Dermis blood vessel endothelial cell (primary cell): ENCODE data around the gene ASF1B. TPM values are rescaled to one million over a fixed set of nuclear protein-coding genes. Genes with fewer than 3 reads are reported as not detected.
A peak's percentile ranks its signal among the peaks of the same experiment; 100 is the strongest.
"Not testable (repeated sequence)": the region's sequence is repeated elsewhere in the genome, so short reads cannot be mapped to it uniquely, and the experiment has no call there.

Source experiments
- DNase-seq: peaks from one replicate; pipeline ENCODE4 v3.0.0; 2010
- total RNA-seq: library from RNA; depleted of rRNA; stranded (reverse); fragments of >200 nt; gene quantifications from 2 replicates; pipeline ENCODE4 v1.2.3, GENCODE V29; 2014

ASF1B gene
- total RNA-seq, 1 donor from 2014 or later = 11.4 TPM

DNA sequence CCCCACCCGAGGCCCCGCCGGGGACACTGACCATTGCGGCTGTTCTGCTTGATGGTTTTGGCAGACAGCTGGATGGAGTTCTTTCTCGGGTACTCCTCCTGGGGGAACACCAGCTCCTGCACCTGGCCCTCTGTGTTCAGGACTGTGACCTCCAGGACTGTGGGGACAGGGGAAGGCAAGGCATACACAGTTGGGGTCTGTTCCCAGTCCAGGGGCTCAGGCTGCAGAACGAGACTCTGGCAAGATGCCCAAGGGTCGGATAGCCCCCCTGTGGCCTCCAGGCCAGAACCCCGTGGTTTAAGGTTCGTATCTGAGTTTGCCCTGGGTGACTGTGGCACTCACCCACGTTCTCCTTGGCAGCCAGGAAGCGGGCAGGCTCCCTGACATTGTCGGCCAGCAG, 22.7 kb upstream of the ASF1B start:
- DNase-seq = no peak

GRCh38 chr19:14158276-14159023, 22.1 kb upstream of the ASF1B start:
- no peak for DNase-seq

DNA sequence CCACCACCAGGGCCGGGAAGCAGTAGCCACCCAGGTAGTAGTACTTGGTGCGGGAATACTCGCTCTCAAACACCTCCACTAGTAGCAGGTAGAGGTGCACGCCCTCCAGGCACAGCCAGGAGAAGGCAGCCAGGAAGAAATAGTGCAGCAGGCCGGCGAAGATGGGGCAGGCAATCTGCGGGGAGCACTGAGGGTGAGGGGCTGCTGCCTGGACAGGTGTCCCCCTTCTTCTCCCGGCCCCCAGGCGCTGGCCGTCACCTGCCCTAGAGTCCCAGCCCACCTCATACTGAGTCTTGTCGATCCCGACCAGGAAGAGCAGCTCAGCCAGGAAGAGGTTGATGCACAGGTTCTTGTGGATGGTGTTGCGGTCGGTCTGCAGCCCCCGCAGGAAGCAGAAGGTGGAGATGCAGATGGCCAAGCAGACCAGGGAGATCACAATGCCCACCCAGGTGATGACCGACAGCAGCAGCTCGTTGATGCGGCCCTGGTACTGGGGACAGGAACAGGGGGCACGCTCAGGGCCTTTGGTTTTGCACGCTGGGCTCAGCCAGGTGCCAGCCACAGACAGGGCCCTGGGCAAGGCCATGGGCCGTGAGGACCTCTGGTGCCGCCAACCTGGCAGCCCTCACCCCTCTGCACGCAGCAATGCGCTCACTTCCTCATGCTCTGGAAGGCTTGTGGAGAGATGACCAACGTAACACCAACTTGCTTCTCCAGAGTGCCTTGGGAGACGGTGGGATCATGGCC, 20.8 kb upstream of the ASF1B start:
- no peak for DNase-seq

DNA sequence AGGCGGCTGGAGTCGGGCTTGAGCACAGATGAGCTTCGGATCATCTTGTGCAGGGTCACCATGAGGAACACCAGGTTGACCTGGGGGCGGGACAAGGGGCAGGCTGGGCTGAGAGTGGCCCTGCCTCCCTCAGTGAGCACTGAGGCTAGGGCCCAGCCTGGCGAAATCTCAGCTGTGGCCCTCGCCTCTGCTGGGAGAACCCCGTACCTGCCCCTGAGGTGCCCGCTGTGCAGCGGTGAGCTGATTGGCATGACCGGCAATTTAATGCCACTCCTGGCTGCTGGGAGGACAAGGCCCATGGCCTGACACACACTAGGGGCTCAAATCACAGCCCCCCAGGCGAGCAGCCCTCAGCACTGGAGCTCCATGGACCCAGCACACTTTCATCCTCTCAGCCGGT, 19.7 kb upstream of the ASF1B start:
- DNase-seq = no peak

DNA sequence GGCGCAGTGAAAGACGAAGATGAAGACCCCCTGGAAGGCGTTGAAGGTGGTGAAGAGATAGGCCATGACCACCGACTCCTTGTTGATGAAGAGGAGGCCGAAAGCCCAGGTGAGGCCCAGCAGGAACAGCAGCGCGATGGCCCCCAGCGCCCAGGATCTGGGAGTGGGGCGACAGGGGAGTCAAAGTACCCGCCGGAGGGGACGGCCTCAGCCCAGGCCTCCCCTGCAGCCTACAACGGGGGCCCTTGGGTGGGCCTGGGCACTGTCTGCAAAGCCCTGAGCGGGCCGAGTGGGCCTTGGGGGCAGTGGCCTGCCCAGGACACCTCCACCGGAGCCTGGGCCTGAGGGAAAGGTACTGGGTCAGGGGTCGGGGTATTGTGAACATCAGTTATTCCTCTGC, 19.0 kb upstream of the ASF1B start:
- DNase-seq = no peak

DNA sequence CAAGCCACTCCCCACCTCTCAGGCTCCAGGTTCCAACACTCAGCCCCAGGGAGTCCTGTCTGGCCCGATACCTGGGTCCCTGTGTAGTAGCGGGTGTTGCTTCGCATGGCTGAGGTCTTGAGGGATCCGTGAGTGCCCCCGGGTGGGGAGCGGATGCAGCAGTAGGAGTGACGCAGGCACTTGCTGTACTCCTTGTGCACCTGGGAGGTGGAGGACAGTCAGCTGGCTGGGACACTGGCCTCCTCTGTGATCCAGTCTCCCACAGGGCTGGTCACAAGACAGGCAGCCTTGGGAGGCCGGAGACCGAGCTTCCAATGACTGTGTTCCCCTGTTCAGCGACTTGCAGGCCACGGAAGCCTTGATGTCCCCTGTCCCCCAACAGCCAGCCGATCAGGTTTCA, 16.3 kb upstream of the ASF1B start:
- no peak for DNase-seq

DNA sequence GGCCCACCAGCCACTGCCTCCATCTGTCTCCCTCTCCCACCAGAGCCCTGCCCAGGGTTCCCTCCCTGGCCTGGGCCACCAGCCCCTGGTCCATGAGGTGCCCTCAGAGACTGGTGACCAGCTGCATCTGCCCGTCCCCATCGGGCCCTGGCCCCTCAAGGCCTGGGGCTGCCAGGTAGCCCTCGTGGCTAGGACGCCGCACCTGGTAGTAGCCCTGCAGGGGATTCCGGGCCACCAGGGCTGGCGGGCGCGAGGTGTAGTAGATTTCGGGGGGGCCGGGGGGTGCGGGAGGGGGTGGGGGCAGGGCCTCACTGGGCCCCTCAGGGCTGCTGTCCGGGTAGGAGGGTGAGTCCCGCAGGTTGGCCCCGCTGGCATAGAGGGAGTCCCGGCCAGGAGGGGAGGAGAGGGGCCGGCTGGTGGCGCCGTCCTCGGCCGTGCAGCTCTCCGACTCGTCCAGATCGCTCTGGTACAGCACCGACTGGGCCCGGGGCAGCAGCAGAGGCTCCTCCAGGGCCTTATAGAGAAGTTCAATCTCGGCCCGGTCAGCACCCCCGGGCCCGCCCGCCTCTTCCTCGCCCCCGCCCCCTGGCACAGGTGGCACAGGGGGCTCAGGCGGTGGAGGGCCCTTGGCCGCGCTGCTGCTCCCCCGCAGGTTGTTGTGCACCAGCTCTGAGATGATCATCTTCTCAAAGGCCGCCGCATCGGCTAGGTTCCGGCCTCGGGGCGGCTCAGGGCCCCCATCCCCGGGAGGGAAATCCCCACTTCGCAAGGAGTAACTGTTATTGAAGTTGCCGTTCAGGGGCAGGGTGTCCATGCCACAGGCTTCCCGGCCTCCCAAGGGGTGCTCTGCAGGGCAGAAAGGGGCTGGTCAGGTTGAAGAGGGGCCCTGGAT, 14.6 kb upstream of the ASF1B start:
- no peak for DNase-seq

DNA sequence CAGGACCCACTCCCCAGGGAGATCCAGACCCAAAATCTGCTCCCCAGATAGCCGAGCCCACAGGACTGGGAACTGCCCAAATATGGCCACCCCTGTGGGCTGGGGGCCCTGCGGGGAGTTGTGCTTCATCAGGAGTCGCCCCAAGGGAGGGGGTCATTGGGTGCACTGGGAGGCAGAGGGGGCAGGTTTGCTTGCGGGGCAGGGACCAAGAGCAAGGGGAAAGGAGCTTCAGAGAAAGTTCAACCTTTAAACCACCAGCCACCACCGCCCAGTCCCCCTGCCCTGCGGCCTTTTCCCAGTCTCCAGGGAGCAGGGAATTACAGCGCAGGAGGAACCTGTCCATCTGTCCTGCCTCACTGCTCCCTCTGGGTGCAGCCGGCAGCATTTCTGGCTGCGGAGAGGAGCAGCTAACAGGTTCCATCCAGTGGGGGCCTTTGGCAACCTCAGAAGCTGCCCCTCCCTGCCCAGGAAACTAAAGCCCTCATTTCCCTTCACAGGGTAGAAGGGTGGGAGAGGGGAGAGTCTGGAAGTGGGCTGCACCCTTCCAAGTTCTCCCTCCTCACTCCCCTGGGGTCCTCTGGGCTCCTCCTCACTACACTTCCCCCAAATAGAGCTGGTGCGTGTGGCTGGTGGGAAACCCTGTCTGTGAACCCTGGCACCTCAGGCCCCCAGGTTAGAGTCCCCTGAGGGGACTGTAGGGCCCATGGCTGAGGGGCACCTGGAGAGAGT, 13.8 kb upstream of the ASF1B start:
- no peak for DNase-seq

- peak; percentile 59 for DNase-seq
Observed at GRCh38 chr19:14149509-14149994, 13.2 kb upstream of the ASF1B start.

GRCh38 chr19:14148751-14149410, 12.5 kb upstream of the ASF1B start:
- no peak for DNase-seq

DNA sequence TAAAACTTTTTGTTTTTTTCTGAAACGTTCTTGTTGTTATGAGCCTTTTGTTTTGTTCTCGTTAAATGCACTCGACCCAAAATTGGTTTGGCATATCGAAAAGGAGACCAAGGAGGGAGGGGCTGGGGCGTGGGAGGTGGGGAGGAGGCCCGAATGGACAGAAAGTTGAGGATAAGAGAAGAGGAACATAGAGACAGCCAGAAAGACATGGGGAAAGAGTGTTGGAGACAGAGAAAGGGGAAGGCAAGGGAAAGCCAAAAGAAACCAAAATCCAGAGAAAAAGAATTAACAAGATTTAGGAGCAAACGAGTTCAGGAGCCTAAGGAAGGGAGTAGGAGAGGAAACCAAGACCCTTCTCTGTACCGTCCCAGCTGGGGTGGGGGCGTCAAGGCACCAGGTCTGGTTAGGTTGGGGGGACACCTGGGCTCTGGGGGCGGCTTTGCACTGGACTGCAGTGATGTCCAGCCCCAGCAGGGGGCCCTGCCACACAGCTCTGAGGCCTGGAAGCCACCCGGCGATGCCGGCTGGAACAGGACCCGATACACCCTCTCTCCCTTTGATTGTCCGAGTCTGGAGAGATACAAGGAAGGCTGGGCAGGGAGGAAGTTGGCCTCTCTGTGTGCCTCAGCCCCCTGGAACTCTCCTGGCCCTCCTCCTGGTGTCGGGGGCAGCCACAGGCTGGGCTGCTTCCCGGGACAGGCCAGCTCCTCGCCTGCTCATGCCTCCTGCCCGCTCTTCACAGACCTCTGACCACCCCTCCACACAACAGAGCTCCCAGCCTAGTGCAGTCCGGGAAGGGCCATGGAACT, 11.6 kb upstream of the ASF1B start:
- DNase-seq = peak; percentile 84

DNA sequence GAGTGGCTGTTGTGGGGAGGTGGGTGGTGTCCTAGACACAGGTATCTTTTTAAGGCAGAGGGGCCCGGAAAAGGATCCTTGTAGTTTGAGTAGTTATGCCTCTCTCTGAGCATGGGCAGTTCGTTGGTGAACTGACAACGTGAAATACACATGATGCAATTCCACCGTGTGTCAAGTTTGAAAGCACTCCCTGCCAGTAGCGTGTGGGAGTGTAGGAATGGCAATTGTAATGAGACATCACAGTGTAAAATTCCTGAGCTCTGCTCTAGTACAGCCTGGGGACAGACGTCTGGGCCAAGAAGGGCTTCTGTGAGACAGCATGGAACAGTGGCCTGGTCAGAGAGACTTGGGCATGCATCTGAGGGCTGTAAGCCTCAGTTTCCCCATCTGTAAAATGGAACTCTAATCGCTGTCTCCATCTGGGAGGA, 10.4 kb upstream of the ASF1B start:
- no peak for DNase-seq

DNA sequence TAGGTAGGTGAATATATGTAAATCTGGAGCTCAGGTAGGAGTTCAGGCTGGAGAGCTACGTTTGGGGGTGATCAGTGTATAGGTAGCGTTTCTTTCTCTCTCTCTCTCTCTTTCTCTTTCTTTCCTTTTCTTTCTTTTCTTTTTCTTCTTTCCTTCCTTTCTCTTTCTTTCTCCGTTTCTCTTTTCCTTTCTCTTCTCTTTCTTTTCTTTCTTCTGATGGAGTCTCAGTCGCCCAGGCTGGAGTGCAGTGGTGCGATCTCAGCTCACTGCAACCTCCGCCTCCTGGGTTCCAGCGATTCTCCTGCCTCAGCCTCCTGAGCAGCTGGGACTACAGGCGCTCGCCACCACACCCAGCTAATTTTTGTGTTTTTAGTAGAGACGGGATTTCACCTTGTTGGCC, 9.8 kb upstream of the ASF1B start:
- not testable (repeated sequence) for DNase-seq

DNA sequence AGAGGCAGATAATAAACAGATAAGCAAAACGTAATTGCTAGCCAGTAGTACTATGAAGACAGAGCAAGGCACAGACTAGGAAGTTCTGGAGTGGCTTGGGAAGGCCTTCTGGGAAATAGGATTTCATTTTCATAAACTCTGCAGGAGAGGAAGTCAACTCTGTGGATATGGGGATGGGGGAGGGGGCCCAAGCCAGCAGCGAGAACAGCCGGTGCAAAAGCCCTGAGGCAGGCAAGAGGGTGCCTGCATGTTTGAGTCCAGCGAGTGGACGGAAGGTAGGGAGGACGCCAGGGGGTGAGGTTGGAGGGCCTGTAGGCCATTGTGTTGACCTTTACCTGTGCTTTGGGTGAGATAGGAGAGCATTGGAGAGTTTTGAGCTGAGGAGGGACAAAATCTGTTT, 9.0 kb upstream of the ASF1B start:
- no peak for DNase-seq

DNA sequence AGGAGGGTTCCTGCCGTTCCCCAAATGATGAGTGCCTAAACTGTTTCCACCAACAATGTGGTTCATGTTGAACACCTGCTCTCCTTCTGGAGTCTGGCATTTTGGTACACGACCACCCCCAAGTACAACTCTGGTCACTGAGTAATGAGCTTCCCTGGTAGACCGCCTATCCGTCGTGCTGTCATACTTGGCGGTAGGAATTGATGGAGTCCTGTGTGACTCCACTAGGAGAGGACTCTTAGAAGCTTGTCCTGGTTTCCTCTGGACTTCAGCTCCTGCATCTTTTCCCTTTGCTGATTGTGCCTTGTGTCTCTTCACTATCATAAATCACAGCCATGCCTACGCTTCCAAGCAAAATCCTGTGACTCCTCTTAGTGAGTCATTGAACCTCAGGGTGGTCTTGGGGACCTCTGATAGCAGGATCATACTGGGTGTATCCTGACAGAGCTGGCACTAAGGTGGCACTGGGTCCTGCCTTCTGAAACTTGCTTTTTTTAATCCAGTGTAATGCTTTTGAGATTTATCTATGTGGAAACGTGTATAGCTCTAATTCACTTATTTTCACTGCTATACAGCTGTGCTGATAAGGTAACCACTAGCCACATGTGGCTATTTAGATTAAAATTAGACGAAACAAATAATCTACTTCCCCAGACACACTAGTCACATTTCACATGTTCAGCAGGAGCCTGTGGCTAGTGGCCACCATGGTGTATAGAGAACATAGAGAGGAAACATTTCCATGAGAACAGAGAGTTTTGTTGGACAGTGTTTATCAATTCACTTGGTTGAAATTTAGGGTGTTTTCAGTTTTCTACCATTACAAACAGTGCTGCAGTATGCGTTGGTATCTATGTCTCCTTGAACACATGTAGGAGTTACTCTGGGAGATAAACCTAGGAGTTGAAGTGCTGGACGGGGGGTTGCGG, 6.1 kb upstream of the ASF1B start:
- DNase-seq = no peak

- DNase-seq = no peak
Observed at GRCh38 chr19:14141041-14141440, 4.7 kb upstream of the ASF1B start.

DNA sequence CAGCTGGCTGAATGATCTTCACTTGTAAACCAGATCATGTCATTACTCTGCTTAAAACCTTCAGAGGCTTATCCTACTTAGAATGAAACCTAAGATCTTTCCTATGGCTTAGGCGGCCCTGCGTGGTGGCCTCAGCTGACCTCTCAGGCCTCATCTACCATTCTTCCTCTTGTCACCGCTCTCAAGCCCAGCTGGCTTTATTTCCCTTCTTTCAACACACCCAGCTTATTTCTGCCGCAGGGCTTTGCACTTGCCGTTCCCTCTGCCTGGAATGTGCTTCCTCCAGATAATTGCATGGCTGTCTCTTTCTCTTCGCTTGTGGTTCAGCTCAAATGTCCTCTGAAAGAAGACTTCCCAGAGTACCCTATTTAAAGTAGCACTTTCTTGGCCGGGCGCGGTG, 3.6 kb upstream of the ASF1B start:
- no peak for DNase-seq

DNA sequence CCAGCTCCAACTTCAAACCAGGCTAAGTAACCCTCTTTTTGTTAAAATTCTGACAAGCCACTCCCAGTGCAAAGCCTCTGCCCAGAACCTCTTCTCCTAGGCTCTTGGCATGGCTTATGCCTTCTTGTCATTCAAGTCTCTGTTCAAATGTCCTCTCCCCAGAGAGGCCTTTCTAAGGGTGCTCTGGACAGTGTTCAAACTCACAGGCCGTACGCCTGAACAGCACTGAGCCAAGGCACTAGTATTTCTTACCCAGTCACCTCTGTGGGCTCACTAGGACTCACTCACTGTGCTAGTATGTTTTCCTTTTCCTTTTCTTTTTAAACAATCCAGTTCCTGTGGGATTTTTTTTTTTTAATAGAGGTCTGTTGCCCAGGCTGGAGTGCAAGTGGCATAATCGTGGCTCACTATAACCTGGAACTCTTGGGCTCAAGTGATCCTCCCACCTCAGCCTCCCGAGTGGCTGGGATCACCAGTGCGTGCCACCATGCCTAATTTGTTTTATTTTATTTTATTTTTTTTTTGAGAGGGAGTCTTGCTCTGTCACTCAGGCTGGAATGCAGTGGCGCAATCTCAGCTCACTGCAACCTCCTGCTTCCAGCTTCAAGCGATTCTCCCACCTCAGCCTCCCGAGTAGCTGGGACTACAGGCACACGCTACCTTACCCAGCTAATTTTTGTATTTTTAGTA, 2.3 kb upstream of the ASF1B start:
- peak; percentile 19 for DNase-seq

DNA sequence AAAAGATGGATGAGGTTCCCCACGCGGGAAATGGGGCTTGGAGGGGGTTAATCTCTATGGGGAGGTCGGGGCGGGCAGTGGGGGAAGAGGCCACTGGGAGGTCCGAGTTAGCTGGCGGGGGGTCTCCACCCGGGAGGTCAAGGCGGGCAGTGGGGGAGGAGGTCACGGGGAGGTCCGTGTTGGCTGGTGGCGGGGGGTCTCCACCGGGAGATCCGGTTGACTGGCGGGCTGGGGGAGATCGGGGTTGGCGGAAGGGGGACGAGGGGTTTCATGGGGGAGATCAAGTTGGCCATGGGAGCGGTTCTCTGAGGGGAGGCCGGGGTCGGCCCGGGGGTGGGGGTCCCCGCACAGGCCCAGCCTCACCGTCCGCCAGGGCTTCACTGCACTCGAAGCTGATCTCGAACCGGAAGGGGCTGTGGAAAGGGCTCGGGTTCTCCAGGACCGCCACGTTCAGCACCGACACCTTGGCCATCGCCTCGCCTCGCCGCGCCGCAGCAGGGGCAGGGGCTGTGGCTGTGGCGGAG, 342 bp downstream of the ASF1B start:
- DNase-seq = no peak
